ENCODE measurements around the gene TBL2. TPM values are rescaled to one million over a fixed set of nuclear protein-coding genes. Genes with fewer than 3 reads are reported as not detected.
A peak's percentile ranks its signal among the peaks of the same experiment; 100 is the strongest.
"Not testable (repeated sequence)": the region's sequence is repeated elsewhere in the genome, so short reads cannot be mapped to it uniquely, and the experiment has no call there.

The TBL2 gene
- total RNA-seq, 1 donor, result 68.7 TPM

- H3K4me3 ChIP-seq (ENCODE audit: low read depth, low read length), result peak overlapping the region; percentile 81
- DNase-seq (ENCODE audit: low read depth), result peak; percentile 93
- TF ChIP-seq CTCF (IDR thresholded peaks at IDR 0.05; ENCODE audit: insufficient read depth, low read depth, low read length), result no peak
Measured at GRCh38 chr7:73557108-73557396, 21.3 kb downstream of the TBL2 start.

- H3K4me3 ChIP-seq (ENCODE audit: low read depth, low read length), result peak overlapping the region; percentile 81
- DNase-seq (ENCODE audit: low read depth), result no peak
- TF ChIP-seq CTCF (IDR thresholded peaks at IDR 0.05; ENCODE audit: insufficient read depth, low read depth, low read length), result no peak
Measured at GRCh38 chr7:73556208-73557107, 21.9 kb downstream of the TBL2 start.

- no peak for DNase-seq (ENCODE audit: low read depth)
- peak overlapping the region; percentile 81 for H3K4me3 ChIP-seq (ENCODE audit: low read depth, low read length)
- no peak for TF ChIP-seq CTCF (IDR thresholded peaks at IDR 0.05; ENCODE audit: insufficient read depth, low read depth, low read length)
Measured at GRCh38 chr7:73555411-73555982, 22.9 kb downstream of the TBL2 start.

- H3K4me3 ChIP-seq (ENCODE audit: low read depth, low read length); DNase-seq (ENCODE audit: low read depth): not testable (repeated sequence)
Measured at GRCh38 chr7:73550093-73550492, 28.3 kb downstream of the TBL2 start.

- no peak for TF ChIP-seq CTCF (IDR thresholded peaks at IDR 0.05; ENCODE audit: insufficient read depth, low read depth, low read length)
- no peak for DNase-seq (ENCODE audit: low read depth)
- no peak overlapping the region for H3K4me3 ChIP-seq (ENCODE audit: low read depth, low read length)
Measured at GRCh38 chr7:73549176-73549575, 29.2 kb downstream of the TBL2 start.

- no peak for TF ChIP-seq CTCF (IDR thresholded peaks at IDR 0.05; ENCODE audit: insufficient read depth, low read depth, low read length)
- no peak for DNase-seq (ENCODE audit: low read depth)
- H3K4me3 ChIP-seq (ENCODE audit: low read depth, low read length), result no peak overlapping the region
Measured at GRCh38 chr7:73547841-73548240, 30.5 kb downstream of the TBL2 start.

- TF ChIP-seq CTCF (IDR thresholded peaks at IDR 0.05; ENCODE audit: insufficient read depth, low read depth, low read length), result no peak
- H3K4me3 ChIP-seq (ENCODE audit: low read depth, low read length), result no peak overlapping the region
- DNase-seq (ENCODE audit: low read depth), result no peak
Measured at GRCh38 chr7:73544678-73545077, 33.7 kb downstream of the TBL2 start.
